Stomach (tissue), 9 donors: Measurements from ENCODE around the gene ARID3A. TPM values are rescaled to one million over a fixed set of nuclear protein-coding genes. Genes with fewer than 3 reads are reported as not detected.

Source experiments
- DNase-seq, 2 donors: peaks; one replicate each; pipeline versions ENCODE4 v3.0.0 to v3.0.0-alpha.2; 2013 to 2019
- H3K27ac ChIP-seq, 5 donors: fragments of 200-600 bp in 4 of 5; sonication (generic) in 4 of 5; one replicate each; pipeline ENCODE4 v1.5.1; 2013 to 2019; ENCODE audit warnings: mild to moderate bottlenecking in 1 of 5, moderate library complexity in 1 of 5
- H3K27me3 ChIP-seq, 3 donors: fragments of 200-600 bp; sonication (generic); one replicate each; pipeline ENCODE4 v1.5.1; 2017 to 2019; ENCODE audit warnings: mixed run types in 1 of 3
- H3K36me3 ChIP-seq, 4 donors: fragments of 200-600 bp; sonication (generic); 1 replicate in 3 of 4; 2 replicates in 1 of 4; pipeline ENCODE4 v1.5.1; 2016 to 2019
- H3K4me1 ChIP-seq, 4 donors: fragments of 200-600 bp; sonication (generic); one replicate each; pipeline ENCODE4 v1.5.1; 2016 to 2019
- H3K4me3 ChIP-seq, 4 donors: fragments of 200-600 bp; sonication (generic) in 3 of 4; one replicate each; pipeline ENCODE4 v1.5.1; 2016 to 2019; ENCODE audit warnings: mild to moderate bottlenecking in 1 of 4
- H3K9me3 ChIP-seq, 4 donors: fragments of 200-600 bp; sonication (generic); one replicate each; pipeline ENCODE4 v1.5.1; 2016 to 2019
- EP300 ChIP-seq: sonication (generic); formaldehyde crosslinking; IDR thresholded peaks from one replicate; pipeline ENCODE4 v1.6.1; 2017; ENCODE audit warnings: antibody characterized with exemption
- POLR2A ChIP-seq, 4 donors: fragments of 450-650 bp; IDR thresholded peaks; one replicate each; pipeline ENCODE4 v1.6.1; 2016; ENCODE audit warnings: antibody characterized with exemption in 4 of 4, control low read depth in 2 of 4, mild to moderate bottlenecking in 1 of 4, moderate library complexity in 1 of 4
- POLR2AphosphoS5 ChIP-seq, 3 donors: sonication (generic); formaldehyde crosslinking; IDR thresholded peaks; one replicate each; pipeline ENCODE4 v1.6.1; 2016; ENCODE audit warnings: antibody characterized with exemption in 3 of 3
- WGBS, 5 donors: extraction: QIAGEN DNeasy Blood & Tissue Kit in 3 of 5; methylation state at CpG; one replicate each; pipeline versions ENCODE4 v1.1.5 to v1.1.7; 2013 to 2018; 5-methylcytosine and 5-hydroxymethylcytosine counted together
- intact Hi-C: fragments of 100-400 bp; cut with DNase I; formaldehyde crosslinking; loops from one replicate; pipeline ENCODE4 v1.15.1; 2023; ENCODE audit warnings: low total_unique reads
- polyA plus RNA-seq, 3 donors: library from polyadenylated mRNA; stranded (reverse); fragments of 200-250 nt; gene quantifications; one replicate each; pipeline ENCODE4 v1.2.3, GENCODE V29; 2013
- total RNA-seq, 5 donors: library from RNA; depleted of rRNA; stranded (reverse); fragments of >200 nt; gene quantifications; one replicate each; pipeline versions ENCODE4 v1.1.0 to v1.2.3, GENCODE V29; 2014 to 2016
- TF ChIP-seq, protein P1 (sequence below), 7 experiments: fragments of 450-650 bp in 4 of 7; fragments of 200-600 bp in 3 of 7; sonication (generic) in 3 of 7; IDR thresholded peaks; one replicate each; pipeline ENCODE4 v1.5.1; 2016 to 2019; ENCODE audit warnings: antibody characterized with exemption in 7 of 7, control low read depth in 2 of 7, mild to moderate bottlenecking in 1 of 7
- donor health status: healthy with polysubstance abuse.
- donor health status: Bipolar disorder and iron deficiency.
- donor health status: healthy.

Gene ARID3A
- total and polyA plus RNA-seq, 8 donors = 1.1 to 23.5 (median 2.1) TPM; not detected in 1

DNA sequence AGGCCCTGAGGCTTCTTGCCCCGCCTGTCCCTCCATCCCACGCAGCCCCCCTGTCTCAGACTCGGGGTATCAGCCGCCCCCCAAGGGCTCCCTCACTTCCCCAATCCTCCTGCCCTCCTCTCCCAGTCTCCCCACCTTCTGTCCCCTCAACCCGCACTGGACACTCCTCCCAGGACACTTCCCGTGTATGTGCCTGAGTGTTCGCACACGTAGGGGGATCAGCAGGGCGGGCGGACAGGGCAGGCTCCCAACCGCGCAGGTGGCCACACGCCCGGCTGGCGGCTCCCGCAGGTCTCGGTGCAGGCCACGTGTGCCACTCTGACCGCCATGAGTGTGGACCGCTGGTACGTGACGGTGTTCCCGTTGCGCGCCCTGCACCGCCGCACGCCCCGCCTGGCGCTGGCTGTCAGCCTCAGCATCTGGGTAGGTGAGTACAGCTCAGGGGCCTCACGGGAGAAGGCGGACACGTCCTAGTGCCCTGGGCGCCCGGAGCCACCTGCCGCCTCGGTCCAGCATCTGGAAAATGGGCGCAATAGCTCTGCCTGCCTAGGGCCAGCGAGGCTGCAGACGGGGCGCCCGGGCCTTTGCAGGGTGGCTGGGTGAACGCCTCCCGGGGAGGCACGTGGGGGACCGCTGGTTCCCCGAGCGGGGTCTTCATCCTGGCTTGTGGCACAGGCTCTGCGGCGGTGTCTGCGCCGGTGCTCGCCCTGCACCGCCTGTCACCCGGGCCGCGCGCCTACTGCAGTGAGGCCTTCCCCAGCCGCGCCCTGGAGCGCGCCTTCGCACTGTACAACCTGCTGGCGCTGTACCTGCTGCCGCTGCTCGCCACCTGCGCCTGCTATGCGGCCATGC, 6.4 kb upstream of the ARID3A start:
- Histone ChIP-seq H3K4me3 (peak overlapping the region; percentile 19 to 42 (median 30)), H3K27me3 (peaks cover 26 to 57% (median 53%) of the 10 kb centered on the region in 3 donors), H3K27ac (no peak overlapping the region), H3K4me1 (peaks cover 33 to 64% (median 56%) of the 10 kb centered on the region in 4 donors), H3K9me3 (no peaks in the 10 kb centered on the region), H3K36me3 (no peaks in the 10 kb centered on the region)
- DNase-seq = peak in 1 of 2 donors; percentile 76
- intact Hi-C loops = loop anchor here (5.0 kb wide), 3 partner anchors 52 to 152 kb away; partner anchors contain the start of gene WDR18
- no peak for TF ChIP-seq POLR2A (IDR thresholded peaks at IDR 0.05)
- no peak for TF ChIP-seq EP300
- no peak for TF ChIP-seq POLR2AphosphoS5 (IDR thresholded peaks at IDR 0.05)
- TF ChIP-seq, protein P1, sequence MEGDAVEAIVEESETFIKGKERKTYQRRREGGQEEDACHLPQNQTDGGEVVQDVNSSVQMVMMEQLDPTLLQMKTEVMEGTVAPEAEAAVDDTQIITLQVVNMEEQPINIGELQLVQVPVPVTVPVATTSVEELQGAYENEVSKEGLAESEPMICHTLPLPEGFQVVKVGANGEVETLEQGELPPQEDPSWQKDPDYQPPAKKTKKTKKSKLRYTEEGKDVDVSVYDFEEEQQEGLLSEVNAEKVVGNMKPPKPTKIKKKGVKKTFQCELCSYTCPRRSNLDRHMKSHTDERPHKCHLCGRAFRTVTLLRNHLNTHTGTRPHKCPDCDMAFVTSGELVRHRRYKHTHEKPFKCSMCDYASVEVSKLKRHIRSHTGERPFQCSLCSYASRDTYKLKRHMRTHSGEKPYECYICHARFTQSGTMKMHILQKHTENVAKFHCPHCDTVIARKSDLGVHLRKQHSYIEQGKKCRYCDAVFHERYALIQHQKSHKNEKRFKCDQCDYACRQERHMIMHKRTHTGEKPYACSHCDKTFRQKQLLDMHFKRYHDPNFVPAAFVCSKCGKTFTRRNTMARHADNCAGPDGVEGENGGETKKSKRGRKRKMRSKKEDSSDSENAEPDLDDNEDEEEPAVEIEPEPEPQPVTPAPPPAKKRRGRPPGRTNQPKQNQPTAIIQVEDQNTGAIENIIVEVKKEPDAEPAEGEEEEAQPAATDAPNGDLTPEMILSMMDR (IDR thresholded peaks at IDR 0.05) = no peak
- 2 to 4% (median 3%) methylated on average over 6 to 68 of the region's 68 CpGs for WGBS, 5 donors

DNA sequence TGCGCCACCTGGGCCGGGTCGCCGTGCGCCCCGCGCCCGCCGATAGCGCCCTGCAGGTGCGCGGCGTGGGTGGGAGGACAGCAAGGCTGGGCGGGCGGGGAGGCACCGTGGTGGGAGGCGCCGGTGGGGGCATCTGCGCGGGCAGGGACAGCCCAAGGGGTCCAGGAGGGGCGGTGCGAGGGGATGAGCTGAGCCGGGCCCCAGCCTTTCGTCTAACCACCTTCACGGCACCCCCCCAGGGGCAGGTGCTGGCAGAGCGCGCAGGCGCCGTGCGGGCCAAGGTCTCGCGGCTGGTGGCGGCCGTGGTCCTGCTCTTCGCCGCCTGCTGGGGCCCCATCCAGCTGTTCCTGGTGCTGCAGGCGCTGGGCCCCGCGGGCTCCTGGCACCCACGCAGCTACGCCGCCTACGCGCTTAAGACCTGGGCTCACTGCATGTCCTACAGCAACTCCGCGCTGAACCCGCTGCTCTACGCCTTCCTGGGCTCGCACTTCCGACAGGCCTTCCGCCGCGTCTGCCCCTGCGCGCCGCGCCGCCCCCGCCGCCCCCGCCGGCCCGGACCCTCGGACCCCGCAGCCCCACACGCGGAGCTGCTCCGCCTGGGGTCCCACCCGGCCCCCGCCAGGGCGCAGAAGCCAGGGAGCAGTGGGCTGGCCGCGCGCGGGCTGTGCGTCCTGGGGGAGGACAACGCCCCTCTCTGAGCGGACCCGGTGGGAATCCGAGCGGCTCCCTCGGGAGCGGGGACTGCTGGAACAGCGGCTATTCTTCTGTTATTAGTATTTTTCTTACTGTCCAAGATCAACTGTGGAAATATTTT, 5.6 kb upstream of the ARID3A start:
- Histone ChIP-seq H3K36me3 (no peaks in the 10 kb centered on the region), H3K27ac (peak overlapping the region in 1 of 5 donors; percentile 3), H3K27me3 (peaks cover 26 to 57% (median 53%) of the 10 kb centered on the region in 3 donors), H3K9me3 (no peaks in the 10 kb centered on the region), H3K4me3 (peak overlapping the region; percentile 19 to 42 (median 30)), H3K4me1 (peaks cover 39 to 72% (median 63%) of the 10 kb centered on the region in 4 donors)
- intact Hi-C loops = loop anchor here (5.0 kb wide), 1 partner anchor 62 kb away; the partner anchor contains the start of gene WDR18
- 2 to 3% (median 2%) methylated on average over 19 to 84 of the region's 84 CpGs for WGBS, 5 donors
- TF ChIP-seq, protein P1 (IDR thresholded peaks at IDR 0.05) = no peak
- no peak for TF ChIP-seq POLR2A (IDR thresholded peaks at IDR 0.05)
- no peak for TF ChIP-seq EP300
- no peak for TF ChIP-seq POLR2AphosphoS5 (IDR thresholded peaks at IDR 0.05)
- peak in 1 of 2 donors; percentile 77 for DNase-seq

DNA sequence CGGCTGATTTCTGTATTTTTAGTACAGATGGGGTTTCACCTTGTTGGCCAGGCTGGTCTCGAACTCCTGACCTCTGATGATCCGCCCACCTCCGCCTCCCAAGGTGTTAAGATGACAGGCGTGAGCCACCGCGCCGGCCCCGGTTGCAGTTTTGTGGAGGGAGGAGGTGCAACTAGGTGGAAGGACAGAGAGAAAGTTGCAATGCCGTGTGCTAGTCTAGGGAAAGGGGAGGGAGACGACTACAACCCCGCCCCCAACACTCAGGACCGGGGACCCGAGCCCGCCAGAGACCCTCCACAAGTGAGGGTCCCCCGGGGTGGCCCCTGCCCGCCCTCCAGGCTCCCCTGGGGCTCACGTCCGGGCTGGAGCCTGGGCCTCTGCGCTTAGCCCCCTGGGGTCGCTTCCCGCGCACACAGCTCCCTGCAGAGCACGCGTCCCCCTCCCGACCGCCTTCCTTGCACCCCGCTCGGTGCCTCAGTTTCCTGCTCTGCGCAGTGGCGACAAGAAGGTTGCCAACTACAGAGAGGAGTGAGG, 1.2 kb upstream of the ARID3A start:
- Histone ChIP-seq H3K27me3 (peaks cover 11 to 19% (median 19%) of the 10 kb centered on the region in 3 donors), H3K27ac (peak overlapping the region in 4 of 5 donors; percentile 84 to 91 (median 90)), H3K4me3 (peak overlapping the region; percentile 65 to 98 (median 88)), H3K36me3 (peaks cover 0 to 9% (median 7%) of the 10 kb centered on the region in 4 donors), H3K4me1 (peaks cover 32 to 74% (median 55%) of the 10 kb centered on the region in 4 donors), H3K9me3 (no peaks in the 10 kb centered on the region)
- intact Hi-C loops = loop anchor here (5.0 kb wide), 1 partner anchor 58 kb away; the partner anchor contains the start of gene WDR18
- WGBS, 5 donors = 11 to 14% (median 14%) methylated on average over 23 to 31 of the region's 31 CpGs
- DNase-seq = peak in 1 of 2 donors; percentile 48
- no peak for TF ChIP-seq POLR2A (IDR thresholded peaks at IDR 0.05)
- no peak for TF ChIP-seq EP300
- TF ChIP-seq POLR2AphosphoS5 (IDR thresholded peaks at IDR 0.05) = no peak
- TF ChIP-seq, protein P1 (IDR thresholded peaks at IDR 0.05) = no peak
